ENCODE data around the gene GBGT1.

- TF ChIP-seq CTCF (conservative IDR thresholded peaks at IDR 0.05; ENCODE audit: low read depth, low read length), result no peak
- no peak for TF ChIP-seq EZH2 (IDR thresholded peaks at IDR 0.05; ENCODE audit: low read length, unreplicated experiment)
- TF ChIP-seq EZH2phosphoT487 (IDR thresholded peaks at IDR 0.05; ENCODE audit: borderline replicate concordance, low read length), result no peak
These were observed 2.2 kb downstream of the GBGT1 start for GRCh38 chr9:133161547-133161950.
